Smooth muscle cell (in vitro differentiated cells): ENCODE data around the gene PACS2. TPM values are rescaled to one million over a fixed set of nuclear protein-coding genes. Genes with fewer than 3 reads are reported as not detected.
"Not testable (repeated sequence)": the region's sequence is repeated elsewhere in the genome, so short reads cannot be mapped to it uniquely, and the experiment has no call there.

Experiments used
- DNase-seq: peaks from one replicate; lab custom pipeline; 2025; ENCODE audit not compliant: unreplicated experiment; lab: John Stamatoyannopoulos, UW
- H2AFZ ChIP-seq: fragments of 200-600 bp; sonication (generic); 2 replicates; pipeline ENCODE4 v1.6.0; 2016; ENCODE audit warnings: antibody characterized with exemption, low read depth, mild to moderate bottlenecking
- H3F3A ChIP-seq: fragments of 200-600 bp; sonication (generic); 2 replicates; pipeline ENCODE4 v1.6.0; 2017; ENCODE audit warnings: antibody characterized with exemption, low read depth
- H3K27ac ChIP-seq: fragments of 200-600 bp; sonication (generic); 2 replicates; pipeline ENCODE4 v1.5.1; 2016; ENCODE audit warnings: low read depth, mild to moderate bottlenecking
- H3K27me3 ChIP-seq: fragments of 200-600 bp; sonication (generic); 2 replicates; pipeline ENCODE4 v1.6.1; 2016; ENCODE audit warnings: low read depth, mild to moderate bottlenecking
- H3K36me3 ChIP-seq: fragments of 200-600 bp; sonication (generic); 2 replicates; pipeline ENCODE4 v1.5.1; 2016; ENCODE audit warnings: low read depth
- H3K4me1 ChIP-seq: fragments of 200-600 bp; sonication (generic); 2 replicates; pipeline ENCODE4 v1.5.1; 2016; ENCODE audit warnings: low read depth
- H3K4me2 ChIP-seq: fragments of 200-600 bp; sonication (generic); 2 replicates; pipeline ENCODE4 v1.6.0; 2016; ENCODE audit warnings: mild to moderate bottlenecking
- H3K4me3 ChIP-seq: fragments of 200-600 bp; sonication (generic); 2 replicates; pipeline ENCODE4 v1.5.1; 2016; ENCODE audit warnings: mild to moderate bottlenecking
- H3K79me2 ChIP-seq: fragments of 200-600 bp; sonication (generic); 2 replicates; pipeline ENCODE4 v1.6.0; 2016; ENCODE audit warnings: low read depth, mild to moderate bottlenecking
- H3K9ac ChIP-seq: fragments of 200-600 bp; sonication (generic); 2 replicates; pipeline ENCODE4 v1.6.0; 2016; ENCODE audit warnings: low read depth
- H3K9me3 ChIP-seq: fragments of 200-600 bp; sonication (generic); replicated peaks from 2 replicates; pipeline ENCODE4 v1.5.1; 2016; ENCODE audit warnings: low read depth
- H4K20me1 ChIP-seq: fragments of 200-600 bp; sonication (generic); 2 replicates; pipeline ENCODE4 v1.6.0; 2016; ENCODE audit warnings: low read depth
- WGBS: methylation state at CpG from one replicate; pipeline ENCODE4 v1.1.7; 2016; ENCODE audit warnings: low lambda C conversion rate; 5-methylcytosine and 5-hydroxymethylcytosine counted together
- polyA plus RNA-seq: library from polyadenylated mRNA; unstranded; fragments of >200 nt; fragmentation: Nextera tagmentation; extraction: Ambion mirVana; gene quantifications from 2 replicates; pipeline ENCODE4 v1.2.1, GENCODE V29; 2016
- total RNA-seq: library from RNA; depleted of rRNA; stranded (reverse); fragments of >200 nt; gene quantifications from 2 replicates; pipeline ENCODE4 v1.2.3, GENCODE V29; 2014
- TF ChIP-seq, protein P1 (sequence below): fragments of 200-600 bp; sonication (generic); IDR thresholded peaks from 2 replicates; pipeline ENCODE4 v1.5.1; 2017; ENCODE audit warnings: borderline replicate concordance, mild to moderate bottlenecking, antibody characterized with exemption; ENCODE audit not compliant: insufficient read depth, poor library complexity, severe bottlenecking

The PACS2 gene
- total and polyA plus RNA-seq, 2 experiments from 2014 or later = 36.9 to 49.1 TPM

DNA sequence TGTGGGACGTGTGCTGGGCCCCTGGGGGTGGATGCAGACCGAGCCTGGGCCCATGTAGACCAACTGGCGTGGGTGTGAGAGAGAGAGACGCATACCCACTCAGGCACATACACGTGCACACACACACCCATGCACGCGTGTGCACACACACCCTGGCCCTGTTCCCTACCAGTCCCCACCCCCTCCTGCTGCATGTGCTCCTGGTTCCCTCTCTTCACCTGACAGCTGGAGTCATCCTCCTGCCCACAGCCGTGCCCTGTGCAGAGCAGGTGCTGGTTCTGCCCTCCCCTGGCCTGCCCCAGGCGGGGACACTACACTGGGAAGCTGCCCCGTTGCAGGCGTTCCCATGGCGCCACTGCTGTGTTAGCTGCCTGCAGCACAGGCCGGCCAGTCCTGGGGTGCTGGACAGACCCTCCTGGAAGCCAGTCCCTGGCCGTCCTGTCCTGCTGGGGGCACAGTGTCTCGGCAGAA lies 18.5 kb downstream of the PACS2 start:
- Histone ChIP-seq H3F3A (no peaks in the 10 kb centered on the region), H3K4me2 (no peak overlapping the region), H3K4me1 (peaks cover 5% of the 10 kb centered on the region), H3K4me3 (no peak overlapping the region), H3K79me2 (peaks cover 39% of the 10 kb centered on the region), H3K27me3 (no peaks in the 10 kb centered on the region), H3K36me3 (no peaks in the 10 kb centered on the region), H3K27ac (no peak overlapping the region), H3K9me3 (no peaks in the 10 kb centered on the region), H2AFZ (no peak overlapping the region), H3K9ac (no peak overlapping the region), H4K20me1 (peaks cover 88% of the 10 kb centered on the region)
- DNase-seq = no peak
- WGBS = 95% methylated on average over 15 of the region's 15 CpGs
- TF ChIP-seq, protein P1, sequence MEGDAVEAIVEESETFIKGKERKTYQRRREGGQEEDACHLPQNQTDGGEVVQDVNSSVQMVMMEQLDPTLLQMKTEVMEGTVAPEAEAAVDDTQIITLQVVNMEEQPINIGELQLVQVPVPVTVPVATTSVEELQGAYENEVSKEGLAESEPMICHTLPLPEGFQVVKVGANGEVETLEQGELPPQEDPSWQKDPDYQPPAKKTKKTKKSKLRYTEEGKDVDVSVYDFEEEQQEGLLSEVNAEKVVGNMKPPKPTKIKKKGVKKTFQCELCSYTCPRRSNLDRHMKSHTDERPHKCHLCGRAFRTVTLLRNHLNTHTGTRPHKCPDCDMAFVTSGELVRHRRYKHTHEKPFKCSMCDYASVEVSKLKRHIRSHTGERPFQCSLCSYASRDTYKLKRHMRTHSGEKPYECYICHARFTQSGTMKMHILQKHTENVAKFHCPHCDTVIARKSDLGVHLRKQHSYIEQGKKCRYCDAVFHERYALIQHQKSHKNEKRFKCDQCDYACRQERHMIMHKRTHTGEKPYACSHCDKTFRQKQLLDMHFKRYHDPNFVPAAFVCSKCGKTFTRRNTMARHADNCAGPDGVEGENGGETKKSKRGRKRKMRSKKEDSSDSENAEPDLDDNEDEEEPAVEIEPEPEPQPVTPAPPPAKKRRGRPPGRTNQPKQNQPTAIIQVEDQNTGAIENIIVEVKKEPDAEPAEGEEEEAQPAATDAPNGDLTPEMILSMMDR = no peak

DNA sequence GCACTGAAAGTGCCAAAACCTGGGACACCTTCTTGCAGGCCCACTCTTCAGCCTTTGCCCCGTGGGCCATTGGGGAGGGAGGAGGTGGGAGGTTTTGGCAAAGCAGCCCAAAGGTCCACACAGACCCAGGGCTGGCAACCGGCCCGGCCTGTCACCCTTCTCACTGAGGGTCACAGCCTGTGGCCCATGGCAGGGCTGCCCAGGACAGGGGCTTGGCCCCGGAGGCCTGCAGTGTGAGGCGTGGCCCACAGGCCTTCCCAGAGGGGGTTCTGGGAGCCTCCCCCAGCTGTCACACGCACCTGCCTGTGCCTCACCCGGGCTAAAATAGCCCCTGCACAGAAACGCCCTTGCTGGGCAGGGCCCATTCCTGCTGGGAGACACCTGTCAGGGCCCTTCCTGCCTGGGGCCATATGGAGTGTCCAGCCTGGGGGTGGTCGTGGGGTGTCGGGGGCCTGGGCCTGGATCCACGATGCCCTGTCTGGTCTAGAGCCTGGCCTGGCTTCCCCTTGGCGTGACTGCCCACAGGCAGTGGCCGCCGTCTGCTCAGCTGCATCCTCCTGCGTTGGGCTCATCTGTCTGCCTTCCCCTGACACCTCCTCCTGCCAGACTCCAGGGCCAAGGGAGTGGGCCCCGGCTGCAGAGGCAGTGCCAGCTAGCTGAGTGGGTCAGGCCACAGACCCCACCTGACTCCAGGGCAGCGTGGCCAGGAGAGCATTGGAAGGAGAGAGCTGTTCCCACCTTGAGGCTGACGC lies 19.2 kb downstream of the PACS2 start:
- H3K79me2 ChIP-seq = peaks cover 41% of the 10 kb centered on the region
- WGBS = 91% methylated on average over 15 of the region's 18 CpGs
- no peak overlapping the region for H3K4me3 ChIP-seq
- peaks cover 5% of the 10 kb centered on the region for H3K4me1 ChIP-seq
- no peaks in the 10 kb centered on the region for H3K9me3 ChIP-seq
- no peak overlapping the region for H3K9ac ChIP-seq
- TF ChIP-seq, protein P1 = no peak
- no peaks in the 10 kb centered on the region for H3K27me3 ChIP-seq
- H3K36me3 ChIP-seq = no peaks in the 10 kb centered on the region
- H3F3A ChIP-seq = no peaks in the 10 kb centered on the region
- H3K4me2 ChIP-seq = no peak overlapping the region
- peaks cover 88% of the 10 kb centered on the region for H4K20me1 ChIP-seq
- no peak overlapping the region for H3K27ac ChIP-seq
- H2AFZ ChIP-seq = no peak overlapping the region
- no peak for DNase-seq

DNA sequence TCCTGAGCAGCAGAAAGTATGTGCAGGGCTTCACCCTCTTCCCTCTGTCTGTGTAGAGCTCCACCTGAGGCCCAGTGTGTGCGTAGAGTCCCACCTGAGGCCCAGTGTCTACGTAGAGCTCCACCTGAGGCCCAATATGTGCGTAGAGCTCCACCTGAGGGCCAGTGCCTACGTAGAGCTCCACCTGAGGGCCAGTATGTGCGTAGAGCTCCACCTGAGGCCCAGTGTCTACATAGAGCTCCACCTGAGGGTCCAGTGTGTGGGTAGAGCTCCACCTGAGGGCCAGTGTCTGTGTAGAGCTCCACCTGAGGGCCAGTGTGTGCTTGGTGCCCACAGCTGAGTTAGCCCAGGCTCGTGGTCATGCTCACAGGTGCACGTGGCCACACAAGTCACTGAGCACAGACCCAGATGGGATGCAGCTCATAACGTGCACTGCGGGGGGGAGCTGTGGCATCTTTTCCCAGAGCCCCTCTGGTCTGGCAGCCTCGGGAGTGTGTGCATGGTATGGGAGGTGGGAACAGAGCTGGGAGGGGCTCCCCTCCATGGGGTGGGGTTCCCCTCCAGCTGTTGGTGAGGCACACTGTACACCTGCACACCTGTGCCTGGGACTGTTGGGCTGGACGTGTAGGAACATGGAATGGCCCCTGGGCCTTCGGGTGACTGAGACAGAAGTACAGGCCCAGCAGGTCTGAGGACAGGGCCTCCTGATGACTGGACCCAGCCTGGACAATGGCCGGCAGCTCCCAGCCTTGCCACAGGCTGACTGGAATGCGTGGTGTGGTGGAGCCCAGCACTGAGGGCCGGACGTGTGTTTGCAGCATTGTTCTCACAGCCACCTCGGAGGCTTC lies 20.1 kb downstream of the PACS2 start:
- peaks cover 45% of the 10 kb centered on the region for H3K79me2 ChIP-seq

DNA sequence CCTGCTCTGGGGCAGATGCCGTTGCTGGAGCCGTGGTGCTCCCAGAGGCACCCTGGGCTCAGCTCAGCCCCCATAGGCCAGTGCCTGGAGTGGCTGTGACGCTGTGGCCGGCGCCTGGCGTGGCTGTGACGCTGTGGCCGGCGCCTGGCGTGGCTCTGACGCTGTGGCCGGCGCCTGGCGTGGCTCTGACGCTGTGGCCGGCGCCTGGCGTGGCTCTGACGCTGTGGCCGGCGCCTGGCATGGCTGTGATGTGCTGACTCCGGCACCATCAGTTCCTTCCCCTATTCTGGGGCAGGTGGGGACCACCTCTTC lies 20.6 kb downstream of the PACS2 start:
- H3K27me3 ChIP-seq, H3K4me2 ChIP-seq, H3F3A ChIP-seq, DNase-seq, H3K4me3 ChIP-seq, H3K9me3 ChIP-seq, H3K9ac ChIP-seq, H3K36me3 ChIP-seq, H3K4me1 ChIP-seq, H2AFZ ChIP-seq, H3K27ac ChIP-seq: not testable (repeated sequence)
- peaks cover 96% of the 10 kb centered on the region for H4K20me1 ChIP-seq
- peaks cover 45% of the 10 kb centered on the region for H3K79me2 ChIP-seq
- 97% methylated on average over 22 of the region's 22 CpGs for WGBS

More for the DNA sequence above, 20.1 kb downstream of the PACS2 start:
- Histone ChIP-seq H3K27ac (no peak overlapping the region), H3F3A (no peaks in the 10 kb centered on the region), H3K36me3 (no peaks in the 10 kb centered on the region), H2AFZ (no peak overlapping the region), H3K9ac (no peak overlapping the region), H4K20me1 (peaks cover 91% of the 10 kb centered on the region), H3K4me3 (no peak overlapping the region), H3K9me3 (no peaks in the 10 kb centered on the region), H3K27me3 (no peaks in the 10 kb centered on the region), H3K4me2 (no peak overlapping the region), H3K4me1 (peaks cover 5% of the 10 kb centered on the region)
- TF ChIP-seq, protein P1 = no peak
- no peak for DNase-seq
- 92% methylated on average over 17 of the region's 17 CpGs for WGBS
